HL-60 (cell line): ENCODE results near the gene RYR2.

Experiments used
- TF ChIP-seq, protein P1 (sequence below): IDR thresholded peaks from one replicate; pipeline ENCODE4 v1.5.1; 2011; ENCODE audit warnings: low read length, control low read depth, inconsistent platforms; ENCODE audit not compliant: insufficient read depth
- TF ChIP-seq, protein P2 (sequence below): IDR thresholded peaks from 2 replicates; pipeline ENCODE4 v1.6.1; 2012; ENCODE audit warnings: low read depth; ENCODE audit not compliant: insufficient replicate concordance

DNA sequence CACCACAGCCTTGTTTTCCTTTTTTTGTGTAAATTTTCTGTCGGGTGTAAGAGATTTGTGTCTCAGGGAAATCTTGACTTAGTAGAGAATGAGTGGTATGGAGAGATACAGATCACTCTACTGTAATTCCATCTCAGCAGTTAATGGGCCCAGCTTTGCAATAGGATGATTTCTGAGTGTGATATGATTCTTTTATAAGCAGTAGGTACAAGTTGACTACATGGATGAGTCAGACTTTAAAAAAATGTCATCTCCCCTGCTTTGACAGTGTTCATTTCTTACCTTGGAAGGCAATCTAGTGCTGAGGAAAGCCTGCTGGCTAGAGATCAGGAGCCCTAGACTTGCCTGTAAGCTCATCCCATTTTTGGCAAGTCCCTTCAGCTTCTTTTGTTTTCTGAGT lies 261.9 kb downstream of the RYR2 start:
- TF ChIP-seq, protein P1, sequence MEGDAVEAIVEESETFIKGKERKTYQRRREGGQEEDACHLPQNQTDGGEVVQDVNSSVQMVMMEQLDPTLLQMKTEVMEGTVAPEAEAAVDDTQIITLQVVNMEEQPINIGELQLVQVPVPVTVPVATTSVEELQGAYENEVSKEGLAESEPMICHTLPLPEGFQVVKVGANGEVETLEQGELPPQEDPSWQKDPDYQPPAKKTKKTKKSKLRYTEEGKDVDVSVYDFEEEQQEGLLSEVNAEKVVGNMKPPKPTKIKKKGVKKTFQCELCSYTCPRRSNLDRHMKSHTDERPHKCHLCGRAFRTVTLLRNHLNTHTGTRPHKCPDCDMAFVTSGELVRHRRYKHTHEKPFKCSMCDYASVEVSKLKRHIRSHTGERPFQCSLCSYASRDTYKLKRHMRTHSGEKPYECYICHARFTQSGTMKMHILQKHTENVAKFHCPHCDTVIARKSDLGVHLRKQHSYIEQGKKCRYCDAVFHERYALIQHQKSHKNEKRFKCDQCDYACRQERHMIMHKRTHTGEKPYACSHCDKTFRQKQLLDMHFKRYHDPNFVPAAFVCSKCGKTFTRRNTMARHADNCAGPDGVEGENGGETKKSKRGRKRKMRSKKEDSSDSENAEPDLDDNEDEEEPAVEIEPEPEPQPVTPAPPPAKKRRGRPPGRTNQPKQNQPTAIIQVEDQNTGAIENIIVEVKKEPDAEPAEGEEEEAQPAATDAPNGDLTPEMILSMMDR, result no peak
- TF ChIP-seq, protein P2, sequence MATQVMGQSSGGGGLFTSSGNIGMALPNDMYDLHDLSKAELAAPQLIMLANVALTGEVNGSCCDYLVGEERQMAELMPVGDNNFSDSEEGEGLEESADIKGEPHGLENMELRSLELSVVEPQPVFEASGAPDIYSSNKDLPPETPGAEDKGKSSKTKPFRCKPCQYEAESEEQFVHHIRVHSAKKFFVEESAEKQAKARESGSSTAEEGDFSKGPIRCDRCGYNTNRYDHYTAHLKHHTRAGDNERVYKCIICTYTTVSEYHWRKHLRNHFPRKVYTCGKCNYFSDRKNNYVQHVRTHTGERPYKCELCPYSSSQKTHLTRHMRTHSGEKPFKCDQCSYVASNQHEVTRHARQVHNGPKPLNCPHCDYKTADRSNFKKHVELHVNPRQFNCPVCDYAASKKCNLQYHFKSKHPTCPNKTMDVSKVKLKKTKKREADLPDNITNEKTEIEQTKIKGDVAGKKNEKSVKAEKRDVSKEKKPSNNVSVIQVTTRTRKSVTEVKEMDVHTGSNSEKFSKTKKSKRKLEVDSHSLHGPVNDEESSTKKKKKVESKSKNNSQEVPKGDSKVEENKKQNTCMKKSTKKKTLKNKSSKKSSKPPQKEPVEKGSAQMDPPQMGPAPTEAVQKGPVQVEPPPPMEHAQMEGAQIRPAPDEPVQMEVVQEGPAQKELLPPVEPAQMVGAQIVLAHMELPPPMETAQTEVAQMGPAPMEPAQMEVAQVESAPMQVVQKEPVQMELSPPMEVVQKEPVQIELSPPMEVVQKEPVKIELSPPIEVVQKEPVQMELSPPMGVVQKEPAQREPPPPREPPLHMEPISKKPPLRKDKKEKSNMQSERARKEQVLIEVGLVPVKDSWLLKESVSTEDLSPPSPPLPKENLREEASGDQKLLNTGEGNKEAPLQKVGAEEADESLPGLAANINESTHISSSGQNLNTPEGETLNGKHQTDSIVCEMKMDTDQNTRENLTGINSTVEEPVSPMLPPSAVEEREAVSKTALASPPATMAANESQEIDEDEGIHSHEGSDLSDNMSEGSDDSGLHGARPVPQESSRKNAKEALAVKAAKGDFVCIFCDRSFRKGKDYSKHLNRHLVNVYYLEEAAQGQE, result no peak
